ENCODE results near the gene PCID2.

Gene PCID2

DNA sequence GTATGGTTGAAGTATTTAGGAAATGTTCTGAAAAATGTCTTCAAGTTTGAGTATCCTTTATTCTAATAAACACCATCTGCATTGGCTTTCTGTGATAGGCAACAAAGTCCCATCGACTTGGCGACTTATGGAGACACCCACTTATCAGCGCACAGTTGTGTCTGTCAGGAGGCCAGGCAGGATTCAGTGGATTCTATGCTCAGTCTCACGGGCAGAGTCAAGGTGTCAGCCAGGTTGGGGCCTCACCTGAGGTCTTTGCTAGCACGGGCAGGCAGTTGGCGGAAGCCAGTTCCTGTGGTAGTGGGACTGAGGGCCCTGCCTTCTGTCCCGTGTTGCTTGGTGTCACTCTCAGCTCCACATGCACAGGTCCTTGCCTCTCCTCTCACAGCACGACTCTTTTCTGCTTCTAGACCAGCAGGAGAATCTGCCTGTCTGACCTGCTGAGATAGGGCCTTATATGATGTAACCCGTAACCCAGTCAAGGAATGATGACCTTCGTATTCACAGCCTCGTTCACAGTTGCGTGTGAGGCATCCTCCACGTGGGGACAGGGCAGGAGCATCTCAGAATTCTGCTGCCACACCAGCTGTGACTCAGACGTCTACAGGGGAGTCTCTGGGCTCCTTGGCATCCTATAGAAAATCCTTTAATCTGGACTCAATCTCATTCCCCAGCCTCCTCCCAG, 10.9 kb upstream of the PCID2 start:
- DNase-seq (ENCODE audit: low read depth) = no peak

DNA sequence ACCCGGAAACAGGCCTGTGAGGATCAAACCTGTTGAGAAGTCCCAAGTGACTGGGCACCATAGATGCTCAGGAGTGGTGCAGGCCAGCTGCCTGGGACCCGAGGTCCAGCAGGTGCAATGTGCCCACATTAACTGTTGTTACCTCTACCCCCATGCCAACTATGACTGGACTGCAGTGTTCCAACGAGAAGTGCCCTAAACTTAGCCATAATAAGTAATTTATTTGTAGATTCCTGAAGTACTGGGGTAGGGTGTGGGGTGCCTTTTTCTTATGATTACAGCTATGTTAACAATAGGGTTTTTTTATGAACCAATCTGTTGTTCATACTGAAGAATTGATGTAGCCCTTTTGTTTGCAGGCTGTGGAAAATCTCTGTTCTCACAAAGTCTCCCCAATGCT, 10.1 kb upstream of the PCID2 start:
- no peak for DNase-seq (ENCODE audit: low read depth)

DNA sequence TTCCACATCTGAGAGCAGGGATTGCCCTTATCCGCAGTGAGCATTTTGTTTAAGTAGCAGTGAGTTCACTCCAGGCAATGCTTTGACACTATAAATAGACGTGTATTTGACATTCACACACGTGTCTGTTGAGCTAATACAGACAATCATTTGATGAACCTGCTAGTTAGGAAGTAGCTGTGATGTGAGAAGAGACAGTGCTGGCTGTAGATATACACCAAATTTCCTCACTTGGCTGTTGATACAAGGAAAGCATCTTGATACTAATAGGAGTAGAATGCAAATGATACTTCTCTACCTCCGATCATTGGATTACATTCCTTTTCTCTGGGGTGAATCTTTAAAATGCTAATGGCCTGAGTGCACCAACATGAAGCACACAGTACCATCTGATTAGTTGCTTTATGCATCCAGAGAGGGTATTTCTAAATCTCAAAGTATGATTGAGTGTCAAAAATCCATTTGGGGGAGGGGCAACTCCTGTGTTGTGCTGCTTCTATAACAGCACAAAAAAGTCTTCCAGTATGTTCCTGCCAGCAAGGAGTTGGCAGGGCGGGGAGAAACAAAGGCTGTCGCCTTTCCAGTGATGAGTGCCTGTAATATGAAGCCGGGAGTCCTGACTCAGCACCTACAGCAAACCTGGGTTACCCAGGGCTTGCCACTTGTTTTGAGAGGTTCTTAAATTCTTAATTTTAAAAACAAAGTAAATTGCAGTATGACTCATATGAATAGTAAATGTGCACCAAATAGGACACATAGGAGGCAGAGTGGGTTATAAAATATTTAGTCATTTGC, 8.0 kb upstream of the PCID2 start:
- DNase-seq (ENCODE audit: low read depth) = no peak

DNA sequence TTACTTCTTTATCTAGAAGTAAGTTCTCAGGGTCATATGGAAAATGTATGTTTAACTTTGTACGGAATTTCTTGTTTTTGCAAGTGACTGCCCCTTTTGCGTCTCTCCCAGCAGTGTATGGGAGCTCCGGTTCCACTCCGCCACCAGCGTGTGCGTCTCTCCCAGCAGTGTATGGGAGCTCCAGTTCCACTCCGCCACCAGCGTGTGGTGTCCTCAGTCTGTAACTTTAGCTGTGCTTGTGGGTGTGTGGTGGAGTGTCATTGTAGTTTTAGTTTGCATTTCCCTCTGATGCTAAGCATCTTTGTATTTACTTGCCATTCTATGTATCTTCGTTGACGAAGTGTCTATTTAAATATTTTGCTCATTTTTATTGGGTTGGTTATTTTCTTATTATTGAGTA, 3.3 kb upstream of the PCID2 start:
- DNase-seq (ENCODE audit: low read depth) = no peak

DNA sequence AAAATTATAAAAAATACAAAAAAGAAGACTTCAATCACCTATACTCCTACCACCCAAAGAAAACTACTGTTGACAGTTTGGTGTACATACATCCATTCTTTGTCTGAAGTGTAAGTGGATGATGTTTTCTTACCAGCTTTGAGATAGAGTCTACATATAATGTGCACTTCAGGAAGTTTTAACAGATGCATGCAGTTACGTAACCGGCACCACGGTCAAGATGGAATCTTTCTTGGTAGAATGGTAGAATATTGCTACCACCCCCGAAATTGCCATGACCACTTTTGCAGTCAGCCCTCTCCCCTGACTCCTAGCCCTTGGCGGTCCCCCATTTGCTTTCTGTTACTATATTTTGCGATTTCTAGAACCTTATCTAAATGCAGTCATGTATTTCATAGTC, 2.4 kb upstream of the PCID2 start:
- no peak for DNase-seq (ENCODE audit: low read depth)

DNA sequence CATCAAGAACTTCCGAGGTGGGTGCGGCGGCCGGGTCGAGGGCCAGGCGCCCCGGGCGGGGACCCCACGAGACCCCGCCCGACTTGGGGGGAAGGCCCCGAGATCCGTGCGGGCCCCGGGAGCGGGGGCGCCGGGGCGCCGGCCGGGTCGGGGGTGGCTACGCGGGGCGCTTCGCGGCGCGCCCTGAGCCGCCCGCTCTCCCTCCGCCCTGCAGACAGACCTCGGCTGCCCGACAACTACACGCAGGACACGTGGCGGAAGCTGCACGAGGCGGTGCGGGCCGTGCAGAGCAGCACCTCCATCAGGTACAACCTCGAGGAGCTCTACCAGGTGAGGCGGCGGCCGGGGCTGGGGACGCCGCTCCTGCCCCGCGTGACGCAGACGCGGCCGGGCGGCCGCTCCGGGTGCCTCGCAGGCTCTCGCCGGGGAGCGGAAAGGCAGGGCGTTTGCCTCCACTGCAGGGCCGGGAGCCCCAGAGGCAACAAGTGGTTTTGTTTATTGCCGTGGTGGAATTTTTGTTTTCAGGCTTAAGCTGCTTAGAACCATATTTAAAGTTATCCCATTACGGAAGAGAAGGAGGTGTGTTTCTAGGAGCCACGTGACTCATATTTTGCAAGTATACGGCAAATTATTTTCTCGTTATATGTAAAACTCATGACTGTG, 1.4 kb upstream of the PCID2 start:
- DNase-seq (ENCODE audit: low read depth) = no peak

DNA sequence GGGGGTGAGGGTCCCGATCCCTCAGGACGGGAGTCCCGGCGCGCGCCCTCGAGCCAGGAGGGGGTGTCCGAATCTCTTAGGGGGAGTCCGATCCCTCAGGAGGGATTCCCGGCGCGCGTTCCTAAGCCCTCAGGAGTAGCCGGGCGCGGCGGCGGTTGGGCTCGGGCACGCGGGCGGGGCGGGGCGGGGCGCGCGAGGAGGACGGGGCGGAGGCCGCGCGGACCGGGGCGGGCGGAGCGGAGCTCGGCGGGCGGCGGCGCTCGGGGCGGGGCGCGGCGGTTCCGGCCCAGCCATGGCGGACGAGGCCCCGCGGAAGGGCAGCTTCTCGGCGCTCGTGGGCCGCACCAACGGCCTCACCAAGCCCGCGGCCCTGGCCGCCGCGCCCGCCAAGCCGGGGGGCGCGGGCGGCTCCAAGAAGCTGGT, 878 bp upstream of the PCID2 start, which contains the start of gene CUL4A:
Gene CUL4A, plus strand, starts transcription at position 278 of the 423 bp plus-strand sequence. Its CDS starts 15 bp downstream, at position 293.
- DNase-seq (ENCODE audit: low read depth) = peak; percentile 58

DNA sequence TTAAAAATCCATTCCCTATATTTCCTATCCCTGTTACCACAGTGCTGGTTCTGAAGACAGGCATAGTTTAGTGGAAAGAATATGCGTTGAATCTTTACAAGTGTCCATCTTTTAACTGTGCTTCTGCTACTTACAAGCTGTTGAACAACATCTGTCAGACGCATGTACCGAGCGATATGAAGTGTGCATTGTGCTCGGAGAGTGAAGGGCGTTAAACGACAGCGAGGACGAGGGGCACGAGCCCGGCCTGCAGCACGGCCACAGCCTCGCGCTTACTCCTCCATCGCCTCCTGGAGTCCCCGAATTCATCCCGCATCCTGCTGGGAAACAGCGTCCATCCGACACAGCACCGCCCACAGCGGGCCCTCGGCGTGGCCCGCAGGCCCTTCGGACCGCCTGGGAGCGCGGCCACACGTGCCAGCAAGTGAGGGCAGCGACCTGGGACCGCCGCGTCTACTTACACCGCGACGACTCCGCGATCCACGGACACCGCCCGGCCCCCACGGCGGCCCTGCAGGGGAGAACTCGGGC, 514 bp downstream of the PCID2 start:
- DNase-seq (ENCODE audit: low read depth) = no peak

DNA sequence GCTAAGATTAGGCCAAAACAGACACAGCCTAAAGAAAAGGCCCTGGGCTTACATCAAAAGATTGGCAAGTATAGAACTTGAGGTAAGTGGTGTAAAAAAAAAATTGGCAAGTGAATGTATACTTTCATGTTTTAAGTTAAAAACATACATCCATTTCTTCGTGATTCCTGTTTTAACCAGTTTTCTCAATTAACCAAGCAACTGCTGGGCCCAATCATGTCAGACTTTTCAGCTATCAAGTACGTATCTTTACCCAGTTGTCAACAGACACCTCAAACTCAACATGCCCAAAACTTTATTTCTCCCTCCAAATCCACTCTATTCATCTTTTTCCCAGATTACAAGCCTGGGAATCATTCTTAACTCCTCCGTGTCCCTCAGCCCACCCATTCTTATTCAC, 1.0 kb downstream of the PCID2 start:
- no peak for DNase-seq (ENCODE audit: low read depth)

DNA sequence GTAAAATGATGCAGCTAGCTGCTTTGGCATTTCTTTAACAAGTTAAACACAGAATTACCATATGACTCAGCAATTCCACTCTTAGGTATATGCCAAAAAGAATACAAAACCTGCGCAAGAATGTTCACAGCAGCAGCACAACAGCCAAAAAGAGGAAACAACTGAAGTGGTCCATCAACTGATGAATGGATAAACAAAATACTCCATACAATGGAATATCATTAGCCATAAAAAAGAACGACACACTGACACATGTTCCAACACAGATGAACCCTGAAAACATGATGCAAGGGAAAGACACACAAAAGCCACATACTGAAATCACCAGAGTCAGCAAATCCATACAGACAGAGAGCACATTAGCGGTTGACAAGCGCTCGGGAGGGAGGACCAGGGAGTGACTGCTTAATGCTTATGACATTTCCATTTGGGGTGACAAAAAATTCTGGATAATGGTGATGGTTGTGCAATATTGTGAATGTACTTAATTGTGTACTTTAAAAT, 3.0 kb downstream of the PCID2 start:
- no peak for DNase-seq (ENCODE audit: low read depth)

DNA sequence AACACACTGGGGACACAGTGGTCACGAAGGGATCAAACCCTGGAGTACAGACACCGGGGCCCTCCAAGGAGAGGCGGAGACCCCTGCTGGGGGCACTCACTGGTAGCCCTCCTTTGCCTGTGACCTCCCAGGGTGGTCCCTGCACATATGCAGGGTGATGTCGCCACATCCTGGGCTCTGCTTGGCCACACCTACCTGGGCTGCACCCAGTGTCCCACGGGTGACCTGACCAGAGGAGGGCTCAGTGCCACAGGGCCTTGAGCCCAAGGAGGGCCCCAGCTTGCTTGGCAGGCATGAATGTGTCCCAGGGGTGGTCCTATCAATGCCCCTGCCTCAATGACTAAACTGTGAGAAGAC, 4.1 kb downstream of the PCID2 start:
- DNase-seq (ENCODE audit: low read depth) = no peak

DNA sequence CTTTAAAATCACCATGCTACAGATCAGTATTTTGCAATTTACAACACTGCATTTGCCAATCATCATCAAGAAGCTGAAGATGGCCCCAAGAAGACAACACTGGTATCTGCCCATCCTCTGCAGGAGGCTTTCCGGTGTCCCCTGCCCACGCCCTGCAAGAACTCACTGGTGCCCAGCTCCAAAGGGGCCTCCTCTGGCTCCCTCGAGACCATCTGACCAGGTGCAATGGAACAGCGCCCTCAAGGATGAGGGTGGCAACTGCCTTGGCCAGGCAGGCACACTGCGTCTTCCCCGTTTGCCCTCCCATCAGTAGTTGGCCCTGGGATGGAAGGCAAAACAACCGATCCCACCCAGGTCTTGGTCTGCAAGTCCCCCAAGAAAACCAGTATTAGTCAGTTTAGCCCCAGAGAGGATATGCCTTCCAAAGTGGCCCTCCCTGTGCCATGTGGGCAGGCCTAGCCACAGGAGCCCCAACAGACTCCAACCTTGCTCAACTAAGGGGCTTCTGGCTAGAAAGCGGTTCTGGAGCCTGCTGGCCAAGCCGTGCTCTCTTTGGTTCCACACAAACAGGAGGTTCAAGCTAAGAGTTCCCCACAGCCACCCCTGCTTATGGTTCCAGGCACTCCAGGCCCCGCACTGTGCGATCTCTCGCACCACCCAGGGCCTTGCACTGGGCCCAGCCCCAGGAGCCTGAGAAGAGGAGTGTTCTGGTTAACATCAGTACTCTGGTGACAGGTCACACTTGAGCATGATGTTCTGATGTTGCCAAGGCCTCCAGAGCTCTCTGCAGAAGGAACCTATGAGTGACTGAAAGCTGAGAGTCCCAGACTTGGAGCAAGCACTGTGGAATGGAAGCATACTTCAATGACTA, 4.7 kb downstream of the PCID2 start:
- DNase-seq (ENCODE audit: low read depth) = no peak

DNA sequence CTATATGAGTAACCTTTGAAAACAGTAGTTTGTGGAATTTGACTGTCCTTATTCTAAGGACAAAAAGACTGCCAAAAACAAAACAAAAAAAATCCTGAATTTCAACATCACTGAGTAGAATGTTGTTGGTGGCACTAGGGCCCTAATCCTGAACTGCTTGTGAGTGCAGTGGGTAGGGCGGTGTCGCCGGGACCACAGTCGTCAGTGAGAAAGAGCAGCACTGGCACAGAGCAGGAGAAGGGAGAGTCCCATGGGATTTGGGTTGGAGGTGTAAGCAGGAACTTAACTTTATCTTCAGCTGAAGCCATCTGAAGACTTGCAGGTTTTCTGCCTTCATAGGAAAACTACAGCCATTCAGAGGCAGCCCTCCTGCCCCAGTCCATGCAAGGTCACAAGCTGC, 5.6 kb downstream of the PCID2 start:
- DNase-seq (ENCODE audit: low read depth) = no peak

DNA sequence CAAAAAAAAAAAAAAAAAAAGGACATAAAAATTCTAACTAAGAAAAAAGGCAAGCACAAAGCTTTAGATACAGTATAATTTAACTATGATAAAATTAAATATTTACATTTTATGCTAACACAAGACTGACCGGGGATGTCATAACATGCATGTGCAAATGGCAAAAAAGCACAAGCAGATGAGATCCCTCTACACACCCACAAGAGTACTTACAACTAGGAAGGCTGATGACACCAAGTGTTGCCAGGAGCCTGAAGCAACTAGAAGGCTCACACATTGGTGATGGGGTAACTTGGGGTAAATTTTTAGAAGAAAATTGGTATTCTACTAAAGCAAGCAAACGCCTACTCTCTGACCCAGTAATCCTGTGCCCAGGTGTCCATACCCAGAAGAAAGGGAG, 6.7 kb downstream of the PCID2 start:
- DNase-seq (ENCODE audit: low read depth) = no peak

DNA sequence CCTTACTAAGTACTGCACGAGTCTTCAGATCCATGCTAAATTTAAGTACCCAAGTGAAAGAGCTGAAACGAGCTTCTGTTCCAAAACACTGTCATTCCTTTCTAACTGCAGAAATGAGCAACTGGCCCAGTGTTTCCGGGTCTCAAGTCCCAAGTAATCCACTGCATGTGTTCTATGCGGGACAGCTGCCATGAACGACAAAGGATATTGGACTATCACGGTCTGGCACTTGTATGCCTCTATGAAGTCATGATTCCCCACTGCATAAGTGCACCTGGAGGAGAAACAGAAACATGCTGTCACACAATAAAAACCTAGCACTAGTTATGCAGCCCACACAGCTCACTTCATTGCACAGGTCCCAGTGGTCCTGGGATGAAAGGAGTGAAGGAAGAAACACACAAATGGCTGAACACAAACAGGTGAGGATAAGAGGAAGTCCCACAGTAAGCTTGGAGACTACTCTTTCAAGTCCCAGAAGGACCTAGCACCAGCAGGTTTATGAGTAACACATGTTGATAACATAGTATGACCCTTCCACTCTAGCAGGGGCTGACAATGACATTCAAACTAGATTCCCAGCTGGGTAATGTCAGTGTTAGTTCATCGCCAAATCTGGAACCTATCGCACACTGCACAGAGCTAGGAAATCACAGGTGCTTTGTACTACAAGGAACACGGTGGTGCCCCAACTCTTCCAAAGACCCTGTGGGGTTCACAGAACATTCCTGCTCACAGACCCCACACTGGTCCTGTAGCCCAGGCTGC, 11.3 kb downstream of the PCID2 start:
- no peak for DNase-seq (ENCODE audit: low read depth)

DNA sequence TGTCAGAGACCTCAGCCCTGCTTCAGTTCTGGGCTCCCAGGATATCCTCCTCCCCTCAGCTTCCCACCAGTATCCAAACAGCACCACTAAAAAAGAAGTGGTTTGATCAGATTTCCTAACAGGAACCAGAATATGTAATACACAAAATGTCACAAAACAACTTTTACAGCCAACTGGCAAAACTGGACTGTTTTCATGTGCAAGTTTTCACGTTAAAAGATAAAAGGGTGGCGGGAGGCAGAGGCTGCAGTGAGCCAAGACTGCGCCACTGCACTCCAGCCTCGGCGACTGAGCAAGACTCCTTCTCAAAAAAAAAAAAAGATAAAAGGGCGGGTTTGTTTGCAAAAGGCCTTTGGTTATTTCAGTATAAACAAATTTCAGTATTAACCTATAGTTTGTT, 13.1 kb downstream of the PCID2 start:
- no peak for DNase-seq (ENCODE audit: low read depth)

DNA sequence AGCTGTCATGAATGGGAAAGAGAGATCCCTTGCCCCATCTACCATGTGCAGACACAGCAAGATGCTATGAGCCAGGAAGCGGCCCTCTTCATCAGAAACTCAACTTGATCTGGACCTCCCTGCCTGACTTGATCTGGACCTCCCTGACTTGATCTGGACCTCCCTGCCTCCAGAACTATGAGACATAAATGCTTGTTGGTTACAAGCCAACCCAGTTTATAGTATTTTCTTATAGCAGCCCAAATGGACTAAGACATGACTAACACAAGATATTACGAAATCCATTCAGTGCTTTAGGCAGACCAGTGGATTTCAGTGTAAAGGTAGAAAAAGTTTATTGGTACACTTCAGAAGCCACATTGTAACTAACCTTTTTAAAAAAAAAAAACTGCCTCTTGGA, 15.6 kb downstream of the PCID2 start:
- no peak for DNase-seq (ENCODE audit: low read depth)

DNA sequence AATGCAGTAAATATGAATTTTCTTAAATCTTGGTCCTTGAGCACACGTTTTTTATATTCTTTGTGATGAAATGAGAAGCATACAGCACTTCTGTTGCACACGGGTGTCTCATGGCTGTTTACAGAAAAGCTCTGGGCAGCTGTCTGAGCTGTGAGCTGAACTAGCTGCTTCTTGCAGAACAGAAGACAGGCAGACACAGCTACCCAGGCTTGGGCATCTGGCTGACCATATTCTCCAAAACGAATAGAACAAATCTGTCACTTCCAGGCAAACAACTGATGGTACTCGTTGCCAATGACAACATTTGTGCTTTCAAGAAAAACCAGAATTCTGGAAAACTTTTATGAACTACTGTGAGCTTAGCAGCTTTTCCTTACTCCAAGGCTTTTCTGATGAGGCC, 16.2 kb downstream of the PCID2 start:
- DNase-seq (ENCODE audit: low read depth) = no peak

DNA sequence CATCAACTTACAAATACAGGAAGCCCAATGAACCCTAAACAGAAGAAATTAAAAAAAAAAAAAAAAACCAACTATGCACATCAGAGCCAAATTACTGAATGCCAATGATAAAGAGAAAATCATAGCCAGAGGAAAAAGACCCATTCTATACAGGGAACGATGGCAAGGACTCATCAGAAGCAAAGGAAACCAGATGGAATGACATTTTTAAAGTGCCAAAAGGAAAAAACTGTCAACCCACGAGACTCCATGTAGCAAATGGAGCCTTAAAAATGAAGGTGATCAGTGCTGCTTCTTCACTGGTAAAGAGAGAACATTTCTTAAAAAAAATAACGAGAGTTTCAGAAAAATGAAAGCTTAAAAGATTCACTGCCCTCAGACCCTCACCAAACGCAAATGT, 18.3 kb downstream of the PCID2 start:
- DNase-seq (ENCODE audit: low read depth) = no peak

DNA sequence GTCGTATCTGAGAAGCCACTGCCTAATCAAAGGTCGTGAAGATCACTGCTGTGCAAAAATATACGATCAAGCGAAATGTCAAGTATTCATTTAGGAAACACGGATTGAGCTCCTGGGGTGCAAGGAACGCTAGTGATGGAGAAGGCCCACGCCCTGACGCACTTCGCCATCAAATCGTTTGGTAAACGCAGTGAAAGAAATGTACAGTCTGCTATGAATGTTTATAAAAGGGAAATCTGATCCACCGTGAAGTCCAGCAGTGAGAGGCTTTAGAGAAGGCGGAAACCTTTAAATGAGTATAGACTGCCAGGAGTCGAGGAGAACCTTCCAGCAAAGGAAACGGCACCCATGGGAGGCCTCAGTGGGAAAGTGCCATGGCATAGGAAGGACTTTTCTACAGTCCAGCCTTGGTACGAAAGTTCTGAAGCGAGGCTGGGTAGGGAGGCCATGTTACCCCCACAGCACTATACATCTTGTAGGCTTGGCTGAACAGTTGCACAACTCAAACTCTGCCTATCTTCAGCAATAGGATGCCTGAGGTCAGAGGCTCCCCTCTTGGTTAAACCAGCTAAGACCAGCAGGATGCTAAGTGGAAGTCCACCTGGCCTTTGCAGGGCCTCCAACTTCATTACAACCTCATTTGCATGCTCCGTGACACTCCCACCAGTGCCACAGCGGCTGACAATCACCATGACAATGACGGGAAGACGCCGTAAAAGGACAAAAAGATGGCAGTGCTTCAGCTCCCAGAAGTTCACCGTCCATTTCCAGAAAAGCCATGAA, 20.4 kb downstream of the PCID2 start:
- no peak for DNase-seq (ENCODE audit: low read depth)
